ENCODE results near the gene SPON1.

Gene SPON1

DNA sequence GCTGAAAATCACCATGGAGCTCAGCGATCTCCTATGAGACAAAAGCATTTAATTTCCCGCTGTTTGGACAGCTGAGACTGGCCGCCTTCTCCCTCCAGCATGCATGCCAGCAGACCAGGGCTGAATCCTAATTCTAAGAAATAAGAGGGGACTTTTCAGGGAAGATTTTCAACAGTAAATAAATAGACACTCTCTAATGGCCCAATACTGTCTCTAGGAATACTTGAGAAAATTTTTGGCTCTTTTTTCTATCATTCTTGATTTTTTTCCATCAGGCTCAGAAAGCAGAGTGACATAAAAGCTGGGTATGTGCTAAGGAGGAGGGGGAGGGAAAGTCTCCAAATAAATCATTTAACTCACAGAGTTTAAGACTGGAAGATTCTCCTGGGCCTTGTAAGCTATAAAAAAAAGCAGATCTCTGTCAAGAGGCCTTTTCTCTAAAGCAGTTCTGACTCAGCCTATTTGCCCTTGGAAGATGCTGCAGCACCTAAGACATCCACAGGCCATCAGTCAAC lies 17.6 kb upstream of the SPON1 start:
- DNase-seq = no peak

DNA sequence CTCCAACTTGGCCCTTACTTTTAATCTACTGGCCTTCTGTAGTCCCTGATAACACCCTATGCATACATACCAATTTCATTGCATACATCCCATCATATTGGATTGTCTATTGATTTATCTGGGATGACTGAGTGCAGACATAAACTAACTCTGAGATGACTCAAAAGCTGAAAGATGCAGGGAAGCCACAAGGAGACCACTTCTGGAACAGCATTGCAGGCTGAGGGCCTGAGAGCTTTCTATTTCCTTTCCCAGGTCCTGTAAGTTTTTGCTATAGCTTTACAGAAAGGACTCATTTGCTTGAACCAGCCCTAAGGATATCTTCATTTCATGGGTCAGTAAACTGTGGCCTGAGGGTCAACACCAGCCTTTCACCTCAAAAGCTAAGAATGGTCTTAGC lies 15.1 kb upstream of the SPON1 start:
- no peak for DNase-seq

DNA sequence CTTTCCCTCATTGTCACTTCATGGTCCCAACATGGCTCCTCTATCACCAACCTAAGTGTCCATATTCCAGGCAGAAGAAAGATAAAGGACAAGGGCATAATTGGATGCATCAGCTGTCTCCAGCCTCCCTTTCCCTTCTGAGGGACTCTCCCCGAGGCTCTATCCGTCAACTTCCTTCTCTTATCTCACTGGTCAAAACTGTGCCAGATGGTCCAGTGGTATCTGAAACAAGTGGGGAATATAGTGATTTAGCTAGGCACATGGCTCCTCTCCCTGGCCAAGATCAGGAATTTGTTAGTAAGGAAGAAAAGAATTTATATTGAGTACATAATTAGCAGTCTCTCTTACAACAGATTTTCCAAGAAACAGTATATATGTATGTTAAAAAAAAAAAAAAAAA lies 12.6 kb upstream of the SPON1 start:
- no peak for DNase-seq

DNA sequence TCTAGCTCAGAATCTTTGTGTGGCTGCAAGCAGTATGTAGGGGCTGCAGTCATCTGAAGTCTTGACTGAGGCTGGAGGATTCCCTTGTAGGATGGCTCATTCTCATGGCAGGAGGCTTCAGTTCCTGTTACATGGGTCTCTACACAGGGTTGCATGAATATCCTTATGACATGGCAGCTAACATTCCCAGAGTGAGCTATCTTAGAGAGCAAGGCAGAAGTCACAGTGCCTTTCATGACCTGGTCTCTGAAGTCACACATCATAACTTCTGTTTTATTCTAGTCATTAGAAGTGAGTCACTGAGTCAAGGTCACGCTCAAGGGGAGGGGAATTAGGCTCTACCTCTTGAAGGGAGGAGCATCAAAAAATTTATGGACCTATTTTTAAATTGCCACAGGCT lies 10.3 kb upstream of the SPON1 start:
- no peak for DNase-seq

DNA sequence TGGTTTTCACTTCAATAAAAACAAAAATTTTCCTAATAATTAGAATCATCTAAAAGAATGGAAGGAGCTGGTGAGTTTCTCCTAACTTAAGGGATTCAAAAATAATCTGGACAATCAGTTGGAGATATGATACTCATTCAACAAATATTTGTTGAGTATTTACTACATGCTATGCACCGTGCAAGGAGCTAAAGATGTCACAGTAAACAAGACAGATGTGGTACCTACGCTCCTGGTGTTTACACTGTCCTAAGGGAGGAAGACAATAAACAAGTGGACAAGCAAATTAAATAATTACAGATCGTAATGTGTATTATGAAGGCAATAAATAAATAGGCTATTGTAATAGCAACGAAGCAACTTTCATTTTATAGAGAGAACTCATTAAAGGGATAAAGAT lies 9.9 kb upstream of the SPON1 start:
- DNase-seq = no peak

DNA sequence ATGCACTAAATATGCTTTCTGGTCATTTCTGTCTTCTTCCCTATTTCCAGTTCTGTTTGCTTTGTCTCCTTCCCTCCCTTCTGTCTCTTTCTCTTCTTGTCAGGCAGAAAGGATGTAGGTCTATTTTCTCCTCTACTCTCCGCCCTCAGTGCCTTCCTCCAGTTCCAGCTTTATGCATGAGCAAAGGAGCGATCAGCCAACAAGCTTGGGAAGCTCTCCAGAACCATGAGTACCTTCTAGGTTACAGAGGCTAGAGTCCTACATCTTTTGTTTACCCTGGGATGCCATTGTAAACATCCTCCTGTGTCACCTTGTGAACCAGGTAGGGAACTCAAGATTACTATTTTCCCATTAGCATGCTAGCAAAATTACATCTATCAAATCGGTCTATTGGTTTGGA lies 7.9 kb upstream of the SPON1 start:
- DNase-seq = no peak

DNA sequence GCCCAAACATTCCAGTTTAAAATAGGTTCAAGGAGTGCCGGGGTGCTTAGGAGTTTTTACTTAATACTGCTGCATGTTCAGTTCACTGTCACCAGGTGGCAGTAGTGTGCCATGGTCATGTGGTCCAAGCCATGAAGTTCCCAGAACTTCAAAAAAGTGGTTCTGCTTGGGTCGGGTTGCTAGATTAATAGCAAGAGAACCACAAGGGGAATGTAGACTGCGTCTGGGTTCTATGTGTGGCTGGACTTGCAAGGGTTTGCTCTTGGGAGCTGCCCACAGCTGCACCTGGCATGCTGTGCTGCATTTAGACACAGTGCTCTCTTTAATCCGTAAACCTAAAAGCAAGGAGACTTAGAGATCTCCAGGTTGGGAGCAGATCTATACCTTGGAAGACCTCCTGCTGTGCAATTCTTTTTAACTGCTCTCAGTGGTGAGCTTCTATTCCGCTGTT lies 6.5 kb upstream of the SPON1 start:
- DNase-seq = no peak

DNA sequence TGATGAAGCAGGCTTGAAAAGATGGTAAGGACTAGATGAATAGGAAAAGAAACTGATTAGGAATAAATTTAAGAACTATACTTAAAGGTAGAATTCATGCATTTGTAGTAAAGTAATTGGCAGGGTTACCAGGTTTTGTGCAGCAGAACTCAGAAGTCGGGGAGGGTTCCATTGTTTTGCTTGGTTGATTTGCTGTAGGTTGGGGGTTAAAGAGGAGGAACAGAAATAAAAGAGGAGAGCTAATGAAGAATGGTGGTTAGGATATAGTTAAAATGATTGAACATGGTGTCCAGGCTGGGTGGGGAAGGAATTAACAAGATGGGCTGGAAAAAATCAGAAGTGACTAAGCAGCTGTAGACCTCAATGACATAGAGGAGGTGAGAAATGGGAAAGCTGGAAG lies 5.5 kb upstream of the SPON1 start:
- DNase-seq = no peak

DNA sequence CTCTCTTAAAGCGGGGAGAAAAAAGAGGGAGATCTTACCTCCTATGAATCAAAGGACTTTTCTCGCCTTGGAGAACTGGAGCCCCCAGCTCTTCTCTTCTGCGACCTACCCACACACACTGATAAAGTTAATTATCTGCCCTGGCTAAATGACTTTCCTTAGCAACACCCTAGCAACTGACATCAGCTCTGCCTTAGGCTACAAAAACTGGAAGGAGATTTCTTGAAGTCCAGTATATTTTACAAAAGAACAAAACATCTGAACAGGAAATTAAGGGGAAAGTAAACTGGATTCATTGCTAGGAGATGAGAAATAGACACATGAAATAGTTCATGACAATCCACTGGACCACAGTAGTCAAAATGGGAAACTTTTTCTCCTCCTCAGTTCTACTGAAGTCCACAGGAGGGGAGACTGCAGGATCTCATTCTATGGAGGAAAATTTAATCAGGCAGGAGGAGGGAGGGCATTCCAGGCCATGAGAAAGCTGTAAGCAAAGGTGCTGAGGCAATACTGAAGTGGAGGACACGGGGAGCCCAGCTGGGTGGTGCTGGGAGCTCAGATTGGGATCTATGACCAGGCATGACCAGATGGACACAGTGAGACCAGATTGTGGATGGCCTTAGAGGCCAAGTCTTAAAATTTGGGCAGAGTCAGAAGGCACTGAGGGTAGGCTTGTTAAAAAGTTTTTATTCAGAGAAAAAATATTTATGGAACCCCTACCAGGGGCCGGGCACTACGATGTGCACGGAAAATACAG lies 3.7 kb upstream of the SPON1 start:
- DNase-seq = no peak

DNA sequence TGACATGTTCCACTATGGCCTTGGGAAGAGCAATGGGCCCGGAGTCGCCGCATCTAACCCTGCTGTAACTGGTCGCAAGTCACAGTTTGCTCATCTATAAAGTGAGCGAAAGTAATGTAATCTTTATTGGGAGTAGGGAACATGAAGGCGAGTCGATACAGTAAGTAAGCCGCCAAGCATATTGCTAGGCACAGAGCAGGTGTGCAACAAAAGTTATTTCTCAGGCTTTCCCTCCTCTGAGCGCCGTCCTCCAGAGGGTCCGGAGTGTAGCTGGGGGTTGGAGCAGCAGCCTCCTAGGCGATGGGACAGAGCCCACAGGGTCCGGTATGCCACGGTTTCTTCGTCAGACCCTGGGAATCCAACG lies 343 bp upstream of the SPON1 start:
- DNase-seq = no peak

DNA sequence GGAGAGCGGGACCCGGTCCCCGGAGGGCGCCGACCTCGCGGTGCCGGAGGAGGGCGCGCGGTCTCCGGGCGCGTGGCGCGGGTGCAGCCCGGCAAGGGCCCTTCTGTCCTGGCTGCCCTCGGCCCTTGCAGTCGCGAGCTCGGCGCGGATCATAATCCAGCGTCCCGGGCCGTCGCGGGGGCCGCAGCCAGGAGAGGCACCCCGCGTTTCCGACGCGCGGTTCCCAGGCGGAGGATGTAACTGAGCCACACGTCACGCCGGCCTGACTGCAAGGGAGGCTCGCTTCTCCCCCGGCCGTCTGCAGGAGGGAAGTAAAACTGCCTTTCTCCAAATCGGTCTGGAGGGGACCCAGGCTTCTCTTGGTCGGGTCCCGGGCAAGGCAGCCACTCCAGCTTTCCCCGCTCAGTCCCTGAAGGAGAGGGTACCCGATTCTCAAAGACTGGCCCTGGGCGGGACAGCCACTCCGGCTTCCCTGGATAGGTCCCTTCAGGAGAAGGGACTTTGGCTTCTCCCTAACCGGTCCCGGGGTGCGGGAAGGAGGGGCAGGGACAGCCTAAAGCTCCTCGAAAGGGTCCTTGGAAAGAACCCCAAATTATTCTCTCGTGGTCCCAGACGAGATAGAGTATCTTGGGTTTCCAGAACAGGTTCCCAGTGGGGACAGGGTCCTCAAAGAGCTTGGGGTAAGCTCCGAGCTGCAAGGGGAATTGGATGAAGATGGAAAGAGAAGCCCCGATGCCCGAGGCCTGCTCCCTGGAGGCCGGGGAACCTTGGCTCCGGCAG lies 836 bp downstream of the SPON1 start:
- no peak for DNase-seq

DNA sequence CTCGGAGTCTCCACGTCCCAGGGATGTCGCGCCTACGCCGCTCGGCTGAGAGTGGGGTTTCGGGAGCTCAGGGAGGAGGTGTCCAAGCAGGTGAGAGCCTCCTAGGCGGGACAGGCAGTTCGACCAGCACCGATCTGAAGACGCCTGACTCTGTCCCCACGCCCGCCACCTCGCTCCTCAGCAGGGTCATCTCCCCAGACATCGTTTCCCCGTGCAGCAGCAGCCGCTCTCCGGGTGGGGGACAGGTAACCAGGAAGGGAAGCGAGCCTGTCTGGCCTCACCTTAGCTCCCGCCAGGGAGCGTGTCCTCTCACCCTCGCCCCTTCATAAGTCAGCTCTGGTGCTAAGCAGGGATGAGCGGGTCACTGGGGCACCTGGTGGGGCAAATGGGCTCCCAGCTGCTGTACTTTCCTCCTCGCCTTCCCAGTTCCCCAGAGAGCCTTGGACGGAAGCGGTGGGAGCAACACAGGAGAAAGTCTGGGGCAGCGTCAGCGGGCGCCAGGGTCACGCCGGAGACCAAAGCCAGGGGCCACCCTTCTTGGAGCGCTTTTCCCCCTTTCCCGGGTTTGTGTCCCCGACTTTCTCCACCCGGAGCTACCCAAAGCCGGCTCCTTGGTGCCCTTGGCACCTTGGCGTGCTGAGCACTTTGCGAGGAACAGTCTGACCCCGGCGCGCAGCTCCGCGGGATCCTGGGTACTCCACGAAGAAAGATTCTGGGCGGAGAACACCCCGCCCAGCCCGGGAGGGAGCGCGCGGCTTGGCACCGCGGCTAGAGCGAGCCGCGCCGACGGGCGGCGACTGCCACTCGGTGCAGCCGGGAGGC lies 1.6 kb downstream of the SPON1 start:
- DNase-seq = no peak

DNA sequence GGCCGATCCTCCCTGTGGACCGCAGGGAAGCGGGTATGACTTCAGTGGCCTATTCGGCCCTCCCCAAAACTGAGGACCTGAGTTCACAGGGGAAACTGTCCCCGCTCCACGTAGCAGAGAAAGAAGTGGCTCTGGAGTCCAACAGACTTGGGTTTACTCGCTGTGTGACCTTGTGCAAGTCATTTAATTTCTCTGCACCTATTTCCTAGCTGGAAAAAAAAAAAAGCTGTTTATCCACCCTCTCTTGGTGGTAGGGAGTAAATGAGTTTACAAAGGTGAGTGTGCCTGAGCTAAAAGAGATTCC lies 2.2 kb downstream of the SPON1 start:
- DNase-seq = no peak

DNA sequence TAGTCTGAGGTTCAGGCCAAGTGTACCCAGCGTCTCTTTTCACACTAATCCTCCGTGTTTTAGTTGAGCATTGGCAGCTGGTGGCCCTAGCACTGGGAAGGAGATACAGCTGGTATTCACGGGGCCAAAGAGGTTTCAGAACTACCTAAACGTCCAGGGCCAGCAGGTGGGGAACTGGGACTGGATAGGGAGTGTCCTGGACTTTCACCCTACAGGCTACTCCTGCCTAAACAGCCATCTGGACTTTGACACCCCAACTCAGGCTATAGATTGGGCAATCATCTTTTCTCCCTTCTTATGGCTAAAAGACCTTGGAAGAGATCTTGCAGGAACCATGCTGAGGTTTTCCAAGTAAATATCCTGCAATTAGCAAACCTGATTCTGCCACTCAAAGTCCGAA lies 2.8 kb downstream of the SPON1 start:
- DNase-seq = no peak

DNA sequence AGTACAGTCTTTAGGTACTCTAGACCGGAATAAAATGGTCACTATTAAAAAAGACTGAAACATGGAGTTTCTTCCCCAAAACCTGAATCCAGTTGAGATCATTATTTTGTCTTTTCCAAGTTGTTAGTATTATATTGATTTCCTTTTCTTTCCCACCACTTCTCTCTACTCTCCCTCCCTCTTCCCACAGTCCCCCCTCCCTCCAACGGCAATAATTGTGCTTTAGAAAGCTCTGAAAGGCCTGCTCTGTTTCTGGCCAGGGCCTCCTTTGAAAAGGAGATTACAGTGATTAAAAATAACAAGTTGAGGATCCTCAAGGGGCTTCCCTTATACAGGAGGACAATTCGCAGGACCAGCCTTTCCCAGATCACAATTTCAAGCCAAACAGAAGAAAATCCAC lies 3.5 kb downstream of the SPON1 start:
- no peak for DNase-seq

DNA sequence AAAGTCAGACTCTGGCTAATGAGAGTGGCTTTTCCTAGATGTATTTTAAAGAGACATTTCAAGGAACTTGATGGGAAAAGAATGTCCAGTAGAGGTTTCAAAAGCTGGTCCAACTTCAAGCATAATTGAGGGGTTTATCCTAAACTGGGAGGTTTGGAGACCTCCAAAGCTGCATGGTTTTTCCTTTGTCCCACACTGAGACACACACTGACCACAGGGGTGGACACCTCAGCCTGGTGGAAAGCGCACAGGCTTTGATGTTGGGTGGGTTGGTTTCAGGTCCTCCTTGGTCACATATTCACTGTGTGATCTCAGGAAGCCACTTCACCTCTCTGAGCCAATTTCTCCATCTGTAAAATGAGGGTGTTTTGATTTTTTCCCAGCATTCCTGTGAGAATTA lies 4.0 kb downstream of the SPON1 start:
- DNase-seq = no peak

DNA sequence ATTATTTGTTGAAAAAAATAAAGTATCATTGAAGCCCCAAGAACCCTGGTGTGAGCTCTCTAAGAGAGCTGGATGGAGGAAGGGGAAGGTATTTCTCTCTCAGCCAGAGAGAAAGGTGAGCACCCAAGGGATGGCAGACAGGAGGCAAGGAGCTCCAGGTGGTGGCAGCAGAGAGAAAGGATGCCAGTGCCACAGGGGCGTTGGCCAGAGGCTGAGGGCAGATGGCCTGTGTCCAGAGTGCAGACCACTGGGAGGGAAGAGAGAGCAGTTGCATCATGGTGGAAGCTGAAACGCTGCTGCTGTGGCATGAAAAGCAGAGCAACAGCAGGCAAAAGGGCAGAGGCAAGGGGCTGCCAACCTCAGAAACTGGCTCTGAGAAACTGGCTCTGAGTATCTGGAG lies 8.5 kb downstream of the SPON1 start:
- DNase-seq = no peak

DNA sequence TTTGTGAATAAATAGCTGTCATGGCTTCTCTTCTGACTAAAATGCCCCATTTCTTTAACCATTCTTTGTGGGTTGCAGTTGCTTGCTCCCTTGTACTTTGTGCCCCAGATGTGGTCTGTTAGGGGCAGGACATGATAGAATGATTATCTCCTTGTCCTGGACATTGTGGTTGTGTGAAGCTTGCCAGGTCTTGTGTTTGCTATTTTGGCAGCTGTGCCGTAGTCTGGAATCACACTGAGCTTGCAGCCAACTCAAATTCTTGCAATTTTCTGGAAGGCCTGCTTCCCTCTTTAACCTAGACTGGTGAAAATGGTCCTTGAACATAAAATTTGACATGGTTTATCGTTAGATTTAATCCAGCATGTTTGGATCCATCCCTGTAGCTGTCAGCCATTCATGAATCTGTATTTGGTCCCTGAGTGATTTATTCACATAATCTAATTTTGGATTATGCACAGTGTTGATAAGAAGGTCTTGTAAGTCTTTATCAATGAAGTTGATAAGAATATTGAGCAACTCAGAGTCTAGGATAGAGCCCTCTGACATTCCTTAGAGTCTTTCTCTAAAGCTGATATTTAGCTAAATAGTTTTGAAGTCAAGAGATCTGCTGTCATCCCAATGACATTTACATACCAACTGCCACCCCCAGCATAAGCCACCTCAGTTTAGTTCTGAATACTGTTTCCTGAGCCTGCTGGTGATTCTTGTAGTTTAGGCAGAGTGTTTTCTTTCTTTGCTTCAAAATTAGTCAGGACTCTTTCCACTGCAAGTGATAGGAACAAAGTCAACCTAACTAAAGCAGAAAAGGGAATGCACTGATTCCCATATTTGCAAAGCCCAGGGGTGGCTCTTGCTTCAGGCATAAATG lies 9.8 kb downstream of the SPON1 start:
- DNase-seq = no peak

DNA sequence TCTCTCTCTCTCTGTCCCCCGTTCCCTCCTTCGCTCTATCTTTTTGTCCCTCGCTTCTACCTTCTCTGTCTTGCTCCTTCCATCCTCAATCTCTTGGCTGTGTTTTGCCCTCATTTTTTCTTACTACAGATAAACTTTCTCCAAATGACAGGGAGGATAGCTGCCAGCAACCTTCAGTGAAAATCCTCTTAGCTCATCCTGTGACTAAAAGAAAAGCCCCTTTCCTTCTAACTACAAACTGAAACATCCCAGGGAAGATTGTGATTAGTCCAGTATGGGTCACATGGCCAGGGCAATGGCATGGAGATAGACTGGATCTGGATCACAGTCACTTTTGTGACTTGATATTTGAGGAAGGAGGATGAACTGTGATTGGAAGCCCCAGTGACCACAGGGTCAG lies 10.4 kb downstream of the SPON1 start:
- no peak for DNase-seq

DNA sequence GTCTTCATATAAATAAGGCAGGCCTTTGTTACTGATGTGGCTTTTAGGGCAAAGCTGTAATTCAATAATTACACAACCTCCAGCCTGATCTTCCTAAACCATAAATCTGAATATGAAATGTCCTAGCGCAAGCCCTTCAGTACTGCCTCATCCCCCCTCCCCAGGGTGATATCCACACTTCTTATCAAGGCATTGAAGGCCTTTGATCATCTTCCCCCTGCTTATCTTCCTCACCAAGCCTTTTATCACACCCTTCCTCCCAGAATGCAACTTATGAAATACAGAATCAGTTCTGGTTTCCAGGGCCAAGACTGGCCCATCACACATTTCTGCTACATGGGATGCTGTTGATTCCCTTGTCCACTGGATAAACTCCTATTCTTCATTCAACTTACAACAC lies 12.1 kb downstream of the SPON1 start:
- DNase-seq = no peak

DNA sequence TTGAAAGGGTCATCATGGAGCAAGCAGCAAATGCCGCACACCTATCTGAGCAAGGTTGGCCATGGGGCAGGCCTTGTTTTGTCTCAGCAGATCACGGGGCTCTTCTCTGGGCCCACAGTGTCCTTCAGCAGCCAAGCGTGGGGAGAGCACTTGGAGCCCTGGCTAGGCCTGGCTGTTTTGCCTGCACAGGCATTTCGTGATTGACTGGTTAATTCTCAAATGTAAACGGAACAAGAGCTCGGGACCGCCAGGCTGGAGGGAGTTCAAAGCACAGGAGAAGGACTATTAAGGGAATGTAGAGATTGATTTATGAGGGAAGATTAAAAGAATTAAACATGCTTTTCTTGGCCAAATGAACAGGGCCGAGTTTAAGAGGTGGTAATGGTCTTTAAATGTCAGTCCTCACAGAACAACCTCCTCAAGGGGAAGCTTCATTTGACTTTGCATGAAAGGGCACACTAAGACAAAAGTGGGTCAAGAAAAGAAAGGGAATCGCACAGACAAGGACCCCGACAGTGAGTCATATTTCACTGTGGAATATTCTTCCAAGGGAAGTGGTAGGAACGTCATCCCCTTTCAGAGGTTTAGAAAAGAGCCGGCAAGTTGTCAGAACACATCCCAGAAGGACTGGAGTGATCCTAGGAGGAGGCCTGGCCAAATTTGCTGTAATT lies 20.7 kb downstream of the SPON1 start:
- DNase-seq = no peak

Data from NCI-H187 treated with DMSO at 0.1 percent for 48 hours (cell line).